Body of pancreas (tissue), 4 donors: ENCODE results near the gene ETHE1.

Source experiments
- POLR2A ChIP-seq, 3 donors: fragments of 450-650 bp; IDR thresholded peaks; one replicate each; pipeline ENCODE4 v1.6.1; 2016; ENCODE audit warnings: antibody characterized with exemption in 3 of 3, mild to moderate bottlenecking in 2 of 3
- TF ChIP-seq, protein P1 (sequence below), 7 experiments: fragments of 450-650 bp in 4 of 7; fragments of 200-600 bp in 3 of 7; sonication (generic) in 3 of 7; IDR thresholded peaks; one replicate each; pipeline ENCODE4 v1.5.1; 2016 to 2019; ENCODE audit warnings: antibody characterized with exemption in 7 of 7

DNA sequence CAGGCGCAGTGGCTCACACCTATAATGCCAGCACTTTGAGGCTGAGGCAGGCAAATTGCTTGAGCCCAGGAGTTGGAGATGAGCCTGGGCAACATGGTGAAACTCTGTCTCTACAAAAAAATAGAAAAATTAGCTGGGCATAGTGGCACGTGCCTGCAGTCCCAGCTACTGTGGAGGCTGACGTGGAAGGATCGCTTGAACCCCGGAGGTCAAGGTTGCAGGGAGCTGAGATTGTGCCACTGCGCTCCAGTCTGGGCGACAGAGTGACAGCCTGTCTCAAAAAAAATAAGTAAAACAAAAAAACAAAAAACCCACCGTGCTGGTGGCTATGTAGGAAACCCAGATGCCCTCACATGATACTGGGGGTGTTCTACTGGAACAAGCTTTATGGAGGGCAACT is 38.8 kb downstream of the ETHE1 start:
- TF ChIP-seq POLR2A (IDR thresholded peaks at IDR 0.05) = no peak
- TF ChIP-seq, protein P1, sequence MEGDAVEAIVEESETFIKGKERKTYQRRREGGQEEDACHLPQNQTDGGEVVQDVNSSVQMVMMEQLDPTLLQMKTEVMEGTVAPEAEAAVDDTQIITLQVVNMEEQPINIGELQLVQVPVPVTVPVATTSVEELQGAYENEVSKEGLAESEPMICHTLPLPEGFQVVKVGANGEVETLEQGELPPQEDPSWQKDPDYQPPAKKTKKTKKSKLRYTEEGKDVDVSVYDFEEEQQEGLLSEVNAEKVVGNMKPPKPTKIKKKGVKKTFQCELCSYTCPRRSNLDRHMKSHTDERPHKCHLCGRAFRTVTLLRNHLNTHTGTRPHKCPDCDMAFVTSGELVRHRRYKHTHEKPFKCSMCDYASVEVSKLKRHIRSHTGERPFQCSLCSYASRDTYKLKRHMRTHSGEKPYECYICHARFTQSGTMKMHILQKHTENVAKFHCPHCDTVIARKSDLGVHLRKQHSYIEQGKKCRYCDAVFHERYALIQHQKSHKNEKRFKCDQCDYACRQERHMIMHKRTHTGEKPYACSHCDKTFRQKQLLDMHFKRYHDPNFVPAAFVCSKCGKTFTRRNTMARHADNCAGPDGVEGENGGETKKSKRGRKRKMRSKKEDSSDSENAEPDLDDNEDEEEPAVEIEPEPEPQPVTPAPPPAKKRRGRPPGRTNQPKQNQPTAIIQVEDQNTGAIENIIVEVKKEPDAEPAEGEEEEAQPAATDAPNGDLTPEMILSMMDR (IDR thresholded peaks at IDR 0.05) = no peak
